Kidney glomerular epithelial cell (primary cell): ENCODE measurements around the gene OPRD1.
"Not testable (repeated sequence)": the region's sequence is repeated elsewhere in the genome, so short reads cannot be mapped to it uniquely, and the experiment has no call there.

ENCODE experiments used
- DNase-seq: peaks from one replicate; lab custom pipeline; 2025; lab: John Stamatoyannopoulos, UW

OPRD1 gene

GRCh38 chr1:28847207-28847606 is 35.2 kb downstream of the OPRD1 start:
- DNase-seq = not testable (repeated sequence)

GRCh38 chr1:28848416-28848815 is 36.4 kb downstream of the OPRD1 start:
- no peak for DNase-seq

- no peak for DNase-seq
These were observed 41.2 kb downstream of the OPRD1 start for GRCh38 chr1:28853093-28853742.

GRCh38 chr1:28854406-28854805 is 42.4 kb downstream of the OPRD1 start:
- DNase-seq = not testable (repeated sequence)

GRCh38 chr1:28855046-28855445 is 43.1 kb downstream of the OPRD1 start:
- no peak for DNase-seq

GRCh38 chr1:28855469-28855951 is 43.5 kb downstream of the OPRD1 start:
- DNase-seq = peak; percentile 32

GRCh38 chr1:28855969-28856368 is 44.0 kb downstream of the OPRD1 start:
- DNase-seq = no peak

- DNase-seq = peak; percentile 92
These were observed 48.5 kb downstream of the OPRD1 start for GRCh38 chr1:28860332-28861073.

GRCh38 chr1:28862571-28863403 is 50.8 kb downstream of the OPRD1 start:
- DNase-seq = no peak

- DNase-seq = no peak
These were observed 52.7 kb downstream of the OPRD1 start for GRCh38 chr1:28864695-28865094.

- DNase-seq = no peak
These were observed 54.2 kb downstream of the OPRD1 start for GRCh38 chr1:28865997-28866650.

- no peak for DNase-seq
These were observed 55.9 kb downstream of the OPRD1 start for GRCh38 chr1:28867850-28868249.

- DNase-seq = no peak
These were observed 58.0 kb downstream of the OPRD1 start for GRCh38 chr1:28869952-28870351.

- DNase-seq = no peak
These were observed 59.8 kb downstream of the OPRD1 start for GRCh38 chr1:28871631-28872401.

GRCh38 chr1:28875134-28875533 is 63.2 kb downstream of the OPRD1 start:
- DNase-seq = not testable (repeated sequence)

- peak; percentile 58 for DNase-seq
These were observed 65.3 kb downstream of the OPRD1 start for GRCh38 chr1:28877132-28877781.

GRCh38 chr1:28878796-28879195 is 66.8 kb downstream of the OPRD1 start:
- DNase-seq = no peak

- DNase-seq = peak; percentile 90
These were observed 70.1 kb downstream of the OPRD1 start for GRCh38 chr1:28882009-28882628.

GRCh38 chr1:28883242-28883616 is 71.3 kb downstream of the OPRD1 start:
- no peak for DNase-seq

- no peak for DNase-seq
These were observed 73.5 kb downstream of the OPRD1 start for GRCh38 chr1:28885472-28885877.
